GM19238 (cell line): ENCODE results near the gene SMTN.

Source experiments
- DNase-seq: peaks from one replicate; pipeline ENCODE4 v3.0.0; 2011; ENCODE audit warnings: low spot score; ENCODE audit not compliant: insufficient read length

The SMTN gene

GRCh38 chr22:31153357-31153756 lies 72.2 kb downstream of the SMTN start:
- no peak for DNase-seq
